ENCODE data around the gene RNU5D-1. TPM values are rescaled to one million over a fixed set of nuclear protein-coding genes. Genes with fewer than 3 reads are reported as not detected.
A peak's percentile ranks its signal among the peaks of the same experiment; 100 is the strongest.

RNU5D-1 gene
- total and polyA plus RNA-seq, 2 of the 13 experiments (the other 11 are each of a cell fraction or from before 2014, with no cell fraction given), result 165 TPM; not detected in 1

DNA sequence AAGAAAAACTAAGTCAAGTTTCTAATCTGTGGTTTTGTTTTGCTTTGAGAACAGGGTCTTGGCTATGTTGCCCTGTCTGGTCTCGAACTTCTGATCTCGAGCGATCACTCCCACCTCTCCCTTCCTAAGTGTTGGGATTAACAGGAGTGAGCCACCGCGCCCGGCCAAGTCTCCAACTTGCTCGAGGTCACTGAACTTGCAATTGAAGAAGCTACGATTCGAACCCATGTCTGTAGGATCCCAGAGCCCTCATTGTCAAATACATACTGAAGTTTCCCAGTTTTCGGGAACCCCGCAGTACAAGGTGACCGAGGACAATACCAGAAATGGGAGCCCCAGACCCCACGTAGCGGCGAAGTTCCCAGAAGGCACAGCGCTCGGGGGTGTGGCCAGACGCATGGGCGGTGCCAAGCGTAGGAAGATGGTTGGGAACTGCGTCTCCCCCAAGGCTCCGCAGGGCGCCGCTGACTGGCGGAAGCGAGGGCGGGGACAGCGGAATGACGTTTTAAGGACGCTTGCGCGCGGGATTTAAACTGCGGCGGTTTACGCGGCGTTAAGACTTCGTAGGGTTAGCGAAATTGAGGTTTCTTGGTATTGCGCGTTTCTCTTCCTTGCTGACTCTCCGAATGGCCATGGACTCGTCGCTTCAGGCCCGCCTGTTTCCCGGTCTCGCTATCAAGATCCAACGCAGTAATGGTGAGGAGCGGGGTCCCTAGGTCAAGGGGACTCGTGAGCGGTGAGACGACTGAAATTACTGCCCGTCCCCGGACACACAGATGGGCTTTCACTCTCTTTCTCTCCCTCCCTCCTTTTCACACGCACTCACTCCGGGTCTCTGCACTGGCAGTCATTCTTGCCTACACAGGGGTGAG lies 8.6 kb upstream of the RNU5D-1 start, which contains the start of gene KIF2C (continued):
- TF ChIP-seq, protein P1, sequence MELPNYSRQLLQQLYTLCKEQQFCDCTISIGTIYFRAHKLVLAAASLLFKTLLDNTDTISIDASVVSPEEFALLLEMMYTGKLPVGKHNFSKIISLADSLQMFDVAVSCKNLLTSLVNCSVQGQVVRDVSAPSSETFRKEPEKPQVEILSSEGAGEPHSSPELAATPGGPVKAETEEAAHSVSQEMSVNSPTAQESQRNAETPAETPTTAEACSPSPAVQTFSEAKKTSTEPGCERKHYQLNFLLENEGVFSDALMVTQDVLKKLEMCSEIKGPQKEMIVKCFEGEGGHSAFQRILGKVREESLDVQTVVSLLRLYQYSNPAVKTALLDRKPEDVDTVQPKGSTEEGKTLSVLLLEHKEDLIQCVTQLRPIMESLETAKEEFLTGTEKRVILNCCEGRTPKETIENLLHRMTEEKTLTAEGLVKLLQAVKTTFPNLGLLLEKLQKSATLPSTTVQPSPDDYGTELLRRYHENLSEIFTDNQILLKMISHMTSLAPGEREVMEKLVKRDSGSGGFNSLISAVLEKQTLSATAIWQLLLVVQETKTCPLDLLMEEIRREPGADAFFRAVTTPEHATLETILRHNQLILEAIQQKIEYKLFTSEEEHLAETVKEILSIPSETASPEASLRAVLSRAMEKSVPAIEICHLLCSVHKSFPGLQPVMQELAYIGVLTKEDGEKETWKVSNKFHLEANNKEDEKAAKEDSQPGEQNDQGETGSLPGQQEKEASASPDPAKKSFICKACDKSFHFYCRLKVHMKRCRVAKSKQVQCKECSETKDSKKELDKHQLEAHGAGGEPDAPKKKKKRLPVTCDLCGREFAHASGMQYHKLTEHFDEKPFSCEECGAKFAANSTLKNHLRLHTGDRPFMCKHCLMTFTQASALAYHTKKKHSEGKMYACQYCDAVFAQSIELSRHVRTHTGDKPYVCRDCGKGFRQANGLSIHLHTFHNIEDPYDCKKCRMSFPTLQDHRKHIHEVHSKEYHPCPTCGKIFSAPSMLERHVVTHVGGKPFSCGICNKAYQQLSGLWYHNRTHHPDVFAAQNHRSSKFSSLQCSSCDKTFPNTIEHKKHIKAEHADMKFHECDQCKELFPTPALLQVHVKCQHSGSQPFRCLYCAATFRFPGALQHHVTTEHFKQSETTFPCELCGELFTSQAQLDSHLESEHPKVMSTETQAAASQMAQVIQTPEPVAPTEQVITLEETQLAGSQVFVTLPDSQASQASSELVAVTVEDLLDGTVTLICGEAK (IDR thresholded peaks at IDR 0.05), result no peak
- TF ChIP-seq, protein P1 (CRISPR knock-in tag; IDR thresholded peaks at IDR 0.05), result no peak; the same call in 1 of the 2 replicates
- TF ChIP-seq SMARCE1 (IDR thresholded peaks at IDR 0.05; ENCODE audit: borderline replicate concordance), result no peak
- TF ChIP-seq ZNF737 (CRISPR knock-in tag; IDR thresholded peaks at IDR 0.05; ENCODE audit: borderline replicate concordance), result no peak
- TF ChIP-seq ATM (IDR thresholded peaks at IDR 0.05; ENCODE audit: borderline replicate concordance), result no peak
- TF ChIP-seq, protein P2, sequence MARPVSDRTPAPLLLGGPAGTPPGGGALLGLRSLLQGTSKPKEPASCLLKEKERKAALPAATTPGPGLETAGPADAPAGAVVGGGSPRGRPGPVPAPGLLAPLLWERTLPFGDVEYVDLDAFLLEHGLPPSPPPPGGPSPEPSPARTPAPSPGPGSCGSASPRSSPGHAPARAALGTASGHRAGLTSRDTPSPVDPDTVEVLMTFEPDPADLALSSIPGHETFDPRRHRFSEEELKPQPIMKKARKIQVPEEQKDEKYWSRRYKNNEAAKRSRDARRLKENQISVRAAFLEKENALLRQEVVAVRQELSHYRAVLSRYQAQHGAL (CRISPR knock-in tag; IDR thresholded peaks at IDR 0.05; ENCODE audit: not compliant biosample characterization), result peak; percentile 16
- TF ChIP-seq MED13 (CRISPR knock-in tag; IDR thresholded peaks at IDR 0.05), result no peak
- no peak for TF ChIP-seq ZNF674 (CRISPR knock-in tag; IDR thresholded peaks at IDR 0.05; ENCODE audit: low read depth)
- TF ChIP-seq ZNF18 (CRISPR knock-in tag; IDR thresholded peaks at IDR 0.05; ENCODE audit: insufficient replicate concordance), result peak; percentile 22
- no peak for TF ChIP-seq AKAP8 (CRISPR knock-in tag; IDR thresholded peaks at IDR 0.05)
- TF ChIP-seq ZNF562 (CRISPR knock-in tag; IDR thresholded peaks at IDR 0.05; ENCODE audit: borderline replicate concordance), result no peak
- no peak for TF ChIP-seq CAMTA2 (CRISPR knock-in tag; IDR thresholded peaks at IDR 0.05; ENCODE audit: borderline replicate concordance)
- TF ChIP-seq ELF3 (CRISPR knock-in tag; IDR thresholded peaks at IDR 0.05), result peak; percentile 62
- TF ChIP-seq SIN3A (IDR thresholded peaks at IDR 0.05; ENCODE audit: borderline replicate concordance, low read depth, low read length), result peak; percentile 96
- TF ChIP-seq ZNF362 (CRISPR knock-in tag; IDR thresholded peaks at IDR 0.05; ENCODE audit: borderline replicate concordance), result no peak; the same call in 1 of the 2 replicates

Measured in HepG2 (cell line).